HG03280 (cell line): Measurements from ENCODE around the gene PITPNM1.

Experiments used
- ATAC-seq: cut with Tn5 transposase; IDR thresholded peaks from one replicate; pipeline ENCODE4 v1.9.1; 2021; ENCODE audit warnings: mild to moderate bottlenecking, moderate library complexity; ENCODE audit not compliant: unreplicated experiment

PITPNM1 gene

DNA sequence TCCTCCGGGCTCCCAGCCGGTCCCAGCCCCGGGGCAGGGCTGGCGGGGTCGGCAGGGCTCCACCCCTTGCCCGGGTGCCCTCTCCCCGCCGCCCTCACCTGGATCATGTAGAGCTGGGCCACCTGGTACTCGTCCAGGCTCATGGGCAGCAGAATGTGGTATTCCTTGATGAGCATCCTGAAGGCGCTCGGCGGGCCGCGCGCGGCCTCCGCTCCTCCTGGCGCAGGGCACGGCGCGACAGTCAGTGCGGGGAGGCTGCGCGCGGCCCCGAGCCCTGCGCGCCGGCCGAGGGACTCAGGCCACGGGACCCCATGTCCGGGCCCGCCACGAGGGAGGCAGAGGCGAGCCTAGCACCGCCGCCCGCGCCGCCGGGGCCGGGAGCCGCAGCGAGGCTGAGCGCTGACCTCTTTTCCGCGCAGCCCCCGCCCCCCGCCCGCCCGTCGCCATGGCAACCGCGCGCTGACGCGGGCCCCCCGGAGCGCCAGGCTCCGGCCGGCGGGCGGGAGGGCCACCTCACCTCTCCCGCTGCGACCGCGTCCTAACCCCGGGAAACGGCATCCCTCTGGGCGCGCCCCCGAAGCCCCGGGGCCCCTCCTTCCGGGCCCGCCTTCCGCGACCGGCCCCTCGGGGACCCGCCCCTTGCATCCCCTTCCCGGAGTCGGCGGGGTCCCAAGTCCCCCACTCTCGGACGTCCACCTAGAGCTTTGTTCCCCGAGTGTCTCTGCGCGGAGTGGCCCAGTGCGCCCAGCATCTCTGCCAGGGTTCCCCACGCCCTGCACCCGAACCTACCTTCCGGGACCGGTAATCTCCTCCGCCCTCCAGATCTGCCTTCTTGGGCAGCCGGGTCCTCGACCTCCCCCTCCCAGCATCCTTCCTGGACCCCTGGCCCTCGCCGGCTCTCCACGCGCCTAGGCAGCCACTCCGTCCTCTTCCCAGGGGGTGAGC lies 886 bp downstream of the PITPNM1 start:
- ATAC-seq = no peak

DNA sequence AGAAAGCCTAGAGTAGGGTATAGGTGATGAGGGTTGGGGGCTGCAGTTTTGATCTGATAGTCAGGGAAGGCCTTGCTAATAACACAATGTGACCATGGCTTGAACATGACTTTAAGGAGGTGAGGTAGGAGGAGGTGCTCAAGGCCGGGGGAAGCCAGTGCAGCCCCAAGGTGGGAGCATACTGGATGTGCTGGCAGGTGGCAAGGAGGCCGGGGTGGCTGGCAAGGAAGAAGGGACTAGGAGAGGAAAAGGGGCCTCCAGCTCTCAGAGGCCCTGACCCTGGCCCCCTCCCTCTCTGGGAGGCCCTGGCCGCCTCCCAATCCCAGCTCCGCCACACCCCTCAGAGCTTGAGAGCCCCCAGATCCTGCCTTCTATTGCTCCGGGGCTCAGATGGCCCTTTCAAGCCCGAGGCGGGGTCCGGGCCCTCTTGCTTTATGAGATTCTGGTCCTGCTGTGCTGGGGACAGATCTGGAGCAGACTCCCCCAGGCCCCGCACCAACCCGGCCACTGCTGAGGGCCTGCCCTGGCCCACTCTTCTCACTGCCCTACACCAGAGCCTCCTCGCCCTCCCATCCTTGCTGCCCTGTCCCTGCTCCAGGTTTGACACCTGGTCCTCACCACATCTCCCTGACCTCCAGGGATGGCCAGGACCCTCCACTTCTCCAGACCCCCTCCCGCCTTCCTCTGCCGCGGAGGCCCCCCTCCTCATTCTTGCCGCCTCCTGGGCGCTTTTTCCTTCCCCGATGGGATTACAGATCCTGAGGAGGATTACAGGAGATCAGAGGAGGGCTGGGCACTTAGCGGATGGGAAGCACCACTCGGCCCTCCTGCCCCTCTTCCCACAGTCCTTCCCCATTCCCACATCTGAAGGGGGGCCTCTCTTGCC lies 1.8 kb downstream of the PITPNM1 start:
- ATAC-seq = no peak

DNA sequence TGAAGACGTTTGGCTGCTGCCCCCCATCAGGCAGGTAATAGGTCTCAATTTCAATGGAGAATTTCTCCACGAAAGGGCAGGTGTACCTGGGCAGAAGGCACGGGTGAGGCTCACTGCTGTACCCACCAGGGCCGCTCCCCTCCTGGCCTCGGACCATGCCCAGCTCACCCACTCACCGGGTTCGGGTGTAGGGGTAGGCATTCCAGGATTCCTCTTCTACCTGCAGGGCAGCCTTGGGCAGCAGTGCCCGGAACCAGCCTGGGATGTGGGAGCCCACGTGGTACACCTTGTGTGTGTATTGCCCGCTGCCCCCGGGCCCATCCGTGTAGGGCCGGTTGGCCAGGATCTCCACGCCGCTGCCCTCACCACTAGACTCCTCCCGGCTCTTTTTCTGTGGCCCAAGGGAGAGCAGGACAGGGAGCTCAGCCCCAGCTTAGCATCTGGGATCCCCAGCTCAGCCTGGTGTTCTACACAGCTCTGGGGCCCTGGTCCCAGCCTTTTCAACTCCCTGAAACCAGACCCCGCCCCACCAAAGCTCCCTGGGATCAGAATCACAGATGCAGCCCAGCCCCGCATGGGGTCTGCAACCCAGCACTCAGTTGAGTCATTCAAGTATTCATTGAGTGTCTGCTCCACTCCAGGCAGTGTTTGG lies 2.7 kb downstream of the PITPNM1 start:
- no peak for ATAC-seq

DNA sequence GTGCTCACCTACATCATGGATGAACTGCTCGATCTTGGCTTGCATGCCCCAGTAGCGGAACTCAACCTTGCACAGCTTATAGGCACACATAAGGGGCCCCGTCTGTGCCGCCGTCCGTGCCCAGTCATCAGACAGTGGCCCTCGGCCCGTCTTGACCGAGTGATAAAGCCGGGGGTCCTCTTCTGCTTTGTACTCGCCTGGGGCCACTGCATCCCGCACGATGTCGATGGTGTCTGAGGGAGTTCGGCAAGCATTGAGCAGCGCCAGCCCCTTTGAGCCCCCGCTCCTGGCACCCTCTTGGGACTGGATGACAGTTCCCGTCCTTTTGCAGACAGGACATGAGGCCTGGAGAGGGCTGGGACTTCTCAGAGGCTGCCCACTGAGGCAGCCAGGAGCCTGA lies 3.3 kb downstream of the PITPNM1 start:
- ATAC-seq = no peak

DNA sequence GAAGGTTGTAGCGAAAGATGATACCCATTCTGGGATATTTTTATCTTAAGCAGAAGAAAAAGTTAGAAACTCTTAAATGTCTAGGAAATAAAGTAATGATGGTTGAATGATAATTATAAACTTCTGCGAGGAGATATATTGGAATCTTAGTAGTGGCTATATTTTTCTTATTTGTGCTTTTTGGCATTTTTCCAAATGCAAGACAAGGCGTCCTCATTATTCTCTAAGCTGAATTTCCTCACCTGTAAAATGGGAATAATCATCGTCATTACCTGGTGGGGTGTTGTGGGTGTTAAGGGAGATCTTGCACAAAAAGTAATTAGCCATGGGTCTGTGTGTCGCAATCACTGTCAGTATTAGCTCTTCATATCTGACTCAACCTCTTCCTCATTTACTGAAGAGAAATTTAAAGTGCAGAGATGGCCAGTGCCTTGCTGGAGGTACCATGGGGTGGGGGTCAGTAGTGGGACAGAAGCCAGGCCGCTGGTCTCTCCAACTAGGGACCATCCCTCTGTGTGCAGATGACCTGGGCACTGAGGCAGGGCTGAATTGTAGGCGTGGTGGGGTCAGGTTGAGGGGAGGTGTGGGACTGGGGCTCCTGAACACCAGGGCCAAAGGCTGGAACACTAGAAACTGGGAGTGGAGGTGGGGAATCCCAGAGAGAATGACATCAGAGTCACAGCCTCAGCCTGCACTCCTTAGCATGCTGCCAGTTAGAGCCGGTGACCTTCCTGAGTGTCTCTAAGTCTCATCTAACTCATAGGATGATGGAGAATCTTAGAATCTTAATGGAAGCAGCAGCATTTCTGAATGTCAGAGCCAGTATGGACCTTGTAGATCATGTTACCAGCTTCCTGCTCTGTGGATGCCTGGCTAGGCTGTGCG lies 4.1 kb downstream of the PITPNM1 start:
- no peak for ATAC-seq

DNA sequence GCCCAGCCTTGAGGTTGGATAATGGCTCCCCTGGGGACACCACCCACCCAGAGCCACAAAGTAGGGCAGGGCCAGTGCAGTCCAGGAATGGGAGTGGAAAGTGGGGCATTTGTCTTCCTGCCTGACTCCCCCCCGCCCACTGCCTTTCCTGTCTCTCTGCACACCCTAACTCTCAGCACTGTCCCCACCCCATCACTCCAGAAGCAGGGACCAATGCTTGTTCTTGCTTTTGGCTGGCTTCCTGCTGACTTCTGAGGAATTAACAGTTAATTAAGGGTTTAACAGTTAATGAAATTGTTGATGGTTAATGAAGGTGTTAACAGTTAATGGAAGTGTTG lies 4.7 kb downstream of the PITPNM1 start:
- ATAC-seq = no peak

DNA sequence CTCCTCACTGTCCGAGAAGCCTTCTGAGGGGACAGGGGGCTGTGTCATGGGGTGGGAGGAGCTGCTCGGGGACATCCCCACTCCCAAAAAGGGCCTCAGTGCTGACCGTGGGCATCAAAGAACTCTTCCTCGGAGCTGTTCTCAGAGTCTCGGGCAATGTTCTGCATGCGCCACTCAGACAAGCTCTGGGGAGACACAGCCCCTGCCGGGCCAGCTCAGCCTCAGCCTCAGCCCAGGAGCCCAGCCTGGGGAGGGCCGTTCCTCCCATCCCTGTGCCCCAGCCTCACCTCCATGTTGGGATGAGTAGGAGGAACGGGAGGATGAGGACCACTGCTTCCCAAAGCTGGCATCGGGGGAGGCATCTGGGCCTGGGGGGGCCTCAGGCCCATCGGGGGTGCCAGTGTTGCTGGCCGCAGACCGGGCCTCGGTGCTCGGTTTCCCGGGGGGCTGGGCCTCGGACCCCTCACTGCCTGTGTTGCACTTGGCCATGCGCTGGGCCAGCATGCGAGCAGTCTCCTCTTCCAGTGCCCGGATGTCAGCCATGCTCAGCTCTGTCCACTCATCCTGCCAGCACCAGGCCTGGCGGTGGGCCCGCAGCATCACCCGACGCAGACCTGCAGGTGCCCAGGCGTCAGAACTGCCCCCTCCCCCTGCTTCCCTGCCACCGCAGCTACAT lies 5.2 kb downstream of the PITPNM1 start:
- no peak for ATAC-seq

DNA sequence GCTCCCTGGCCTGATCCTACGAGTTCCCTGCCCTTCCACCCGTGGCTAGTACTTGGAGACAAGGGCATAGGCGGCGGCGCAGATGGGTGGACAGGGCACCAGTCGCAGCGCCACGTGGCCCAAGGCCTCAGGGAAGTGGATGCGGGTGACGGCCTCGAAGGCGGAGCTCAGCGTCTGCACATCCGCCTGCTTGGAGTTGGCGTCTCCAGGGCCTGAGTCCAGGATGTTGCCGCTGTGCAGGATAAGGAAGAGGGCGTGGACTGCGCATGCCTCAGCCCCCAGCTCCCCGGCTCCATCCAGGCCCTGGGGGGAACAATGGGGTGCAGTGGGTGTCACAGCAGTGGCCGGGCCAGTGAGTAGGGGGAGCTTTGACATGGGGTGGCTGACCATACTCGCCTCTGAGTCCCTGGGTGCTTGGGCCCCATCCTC lies 6.6 kb downstream of the PITPNM1 start:
- ATAC-seq = no peak

DNA sequence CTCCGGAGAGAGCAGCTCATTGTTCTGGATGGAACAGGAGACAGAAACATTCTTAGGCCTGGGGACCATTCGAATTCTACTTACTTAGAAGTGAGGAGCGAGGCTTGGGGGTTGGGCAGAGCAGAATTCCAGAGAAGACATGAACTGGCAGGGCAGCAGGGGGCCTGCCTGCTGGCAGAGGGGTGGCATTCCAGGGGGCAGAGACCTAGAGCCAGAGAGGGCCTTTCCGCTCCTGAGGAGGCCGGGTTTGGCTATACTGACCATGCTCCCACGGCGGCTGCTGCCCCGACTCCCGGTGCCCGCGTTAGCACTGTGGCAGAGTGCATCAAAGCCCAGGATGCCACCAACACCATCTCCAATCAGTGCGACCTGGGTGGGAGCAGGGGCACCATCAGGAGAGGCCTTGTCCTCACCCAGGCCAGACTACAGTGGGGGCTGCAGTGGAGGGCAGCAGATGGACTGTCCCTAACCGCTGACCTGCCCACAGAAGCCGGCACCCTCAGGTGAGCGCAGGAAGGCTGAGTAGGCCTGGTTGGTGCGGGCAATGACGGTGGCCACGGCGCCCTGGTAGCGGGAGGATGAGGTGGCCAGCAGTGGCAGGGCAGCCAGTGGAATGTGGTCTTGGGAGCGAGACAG lies 7.4 kb downstream of the PITPNM1 start:
- no peak for ATAC-seq

DNA sequence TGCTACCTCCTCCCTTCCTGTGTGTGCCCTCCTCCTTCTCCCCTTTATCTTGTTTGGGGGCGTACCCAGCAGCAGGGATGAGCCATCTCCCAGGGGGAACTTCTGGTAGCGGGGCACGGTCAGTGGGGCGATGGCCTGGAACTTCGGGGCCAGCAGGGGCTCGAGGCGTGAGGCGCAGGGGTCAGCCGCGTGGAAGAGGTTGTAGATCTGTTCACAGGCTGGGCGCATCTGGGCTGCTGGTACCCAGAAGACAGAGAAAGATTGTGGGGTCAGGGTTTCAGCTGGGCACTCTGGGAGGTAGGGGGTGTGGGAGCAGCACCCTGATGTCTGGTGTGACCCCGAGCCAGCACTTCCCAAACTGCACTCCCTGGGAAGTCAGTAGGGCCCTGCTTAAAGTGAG lies 9.1 kb downstream of the PITPNM1 start:
- ATAC-seq = no peak

DNA sequence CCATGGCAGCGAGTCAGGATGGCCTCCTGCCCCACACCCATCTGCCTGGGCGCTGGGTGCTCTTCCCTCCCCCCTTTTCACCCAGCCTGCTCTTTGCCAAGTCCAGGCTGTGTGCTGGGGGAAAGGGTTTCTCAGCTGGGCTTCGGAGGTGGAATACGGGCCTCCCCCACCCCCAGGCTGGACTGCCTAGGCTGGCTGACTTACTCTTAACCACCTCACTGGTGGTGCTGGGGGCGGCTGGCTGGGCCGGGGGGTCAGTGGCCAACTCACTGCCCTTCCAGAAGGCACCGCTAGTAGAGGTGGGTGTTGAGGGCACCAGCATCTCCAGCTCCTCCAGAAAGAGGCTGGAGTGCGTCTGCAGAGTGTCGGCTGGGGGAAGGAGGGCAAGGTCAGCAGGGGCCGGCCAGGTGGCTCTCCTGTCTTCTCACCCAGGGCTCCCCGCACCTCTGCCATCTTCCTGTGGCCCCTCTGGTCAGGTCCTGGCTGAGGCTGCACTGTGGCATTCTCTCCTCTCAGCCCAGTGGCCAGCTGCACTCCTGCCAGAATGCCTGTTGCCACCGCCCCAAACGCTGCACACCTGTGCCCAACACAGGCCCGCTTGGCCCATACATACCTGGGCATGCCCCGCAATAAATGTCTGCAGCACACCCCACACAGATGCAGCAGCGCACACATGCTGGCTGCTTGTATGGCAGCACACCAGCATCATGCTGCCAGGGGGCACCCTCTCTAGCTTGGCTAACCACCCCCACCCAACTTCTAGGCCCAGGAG lies 9.7 kb downstream of the PITPNM1 start:
- ATAC-seq = no peak

DNA sequence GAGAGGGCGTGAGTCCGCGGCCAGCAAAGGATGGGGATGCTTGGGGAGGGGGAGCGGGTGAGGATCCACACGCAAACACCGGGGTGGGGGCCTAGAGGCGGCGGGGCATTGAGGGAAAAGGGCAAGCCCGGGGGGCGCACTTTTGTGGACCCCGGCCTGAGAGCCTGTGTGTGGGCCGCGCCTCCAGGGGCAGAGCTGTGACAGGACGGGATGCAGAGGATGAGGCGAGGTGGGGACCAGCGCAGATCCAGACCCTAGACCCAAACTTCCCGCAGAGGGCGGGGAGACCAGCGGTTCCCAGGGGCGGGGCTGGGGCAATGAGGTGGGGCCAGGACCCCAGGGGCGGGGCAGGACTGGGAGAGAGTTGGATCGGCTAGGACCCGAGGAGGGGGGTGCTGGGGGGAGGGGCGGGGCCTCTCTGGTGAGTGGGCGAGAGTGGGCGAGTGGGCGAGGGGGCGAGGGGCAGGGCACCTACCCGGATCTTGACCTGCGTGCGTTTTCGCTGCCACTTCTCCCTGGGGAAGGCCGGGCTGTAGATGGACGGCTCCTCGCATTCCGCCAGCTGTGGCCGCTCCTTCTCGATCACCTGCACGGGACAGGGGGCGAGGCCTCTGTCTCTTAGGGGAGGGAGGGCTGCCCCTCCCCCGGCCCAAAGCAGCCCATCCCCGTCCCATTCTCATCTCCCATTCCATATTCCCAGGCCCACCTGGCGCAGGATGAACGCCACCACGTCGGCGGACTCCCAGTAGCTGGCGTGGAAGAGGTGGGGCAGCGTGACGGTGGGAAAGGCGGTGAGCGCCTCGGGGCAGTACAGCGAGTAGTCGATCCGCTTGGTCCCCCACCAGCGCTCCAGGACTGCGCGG lies 10.6 kb downstream of the PITPNM1 start:
- no peak for ATAC-seq

DNA sequence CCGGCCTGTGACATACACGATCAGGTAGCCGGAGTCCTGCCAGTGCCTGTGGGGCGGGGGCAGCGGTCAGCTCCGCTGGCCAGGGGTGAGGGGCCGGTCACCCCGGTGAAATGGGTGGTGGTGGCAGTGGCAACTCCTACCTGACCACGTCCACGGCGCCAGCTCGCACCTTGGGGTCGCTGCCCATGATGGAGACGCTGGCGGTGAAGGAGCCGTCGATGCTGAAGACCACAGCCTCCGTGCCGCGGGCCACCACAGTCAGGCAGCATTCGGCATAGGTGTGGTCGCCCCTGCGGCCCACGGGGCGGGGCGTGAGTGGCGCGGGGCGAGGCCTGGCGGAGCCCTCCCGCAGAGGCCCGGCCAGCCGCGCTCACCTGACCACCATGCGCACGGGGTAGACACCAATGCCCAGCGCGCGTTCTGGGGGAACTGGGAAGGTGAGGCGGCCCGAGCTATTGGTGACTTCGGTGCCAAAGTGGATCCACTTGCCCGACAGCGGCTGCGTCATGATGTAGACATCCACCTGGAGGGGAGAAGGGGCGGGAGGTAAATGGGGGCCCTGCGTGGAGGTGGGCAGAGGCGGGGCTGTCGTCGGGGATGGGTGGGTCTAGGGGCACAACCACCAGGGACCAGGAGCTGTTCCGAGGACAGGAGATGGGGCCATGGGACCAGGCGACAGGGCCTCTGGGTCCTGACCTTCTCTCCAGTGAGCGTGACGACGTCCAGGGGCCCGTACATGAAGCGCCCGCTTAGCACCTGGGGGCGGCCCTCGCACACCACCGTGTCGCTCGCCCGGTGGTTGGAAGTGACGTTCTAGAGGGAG lies 11.4 kb downstream of the PITPNM1 start:
- ATAC-seq = no peak

DNA sequence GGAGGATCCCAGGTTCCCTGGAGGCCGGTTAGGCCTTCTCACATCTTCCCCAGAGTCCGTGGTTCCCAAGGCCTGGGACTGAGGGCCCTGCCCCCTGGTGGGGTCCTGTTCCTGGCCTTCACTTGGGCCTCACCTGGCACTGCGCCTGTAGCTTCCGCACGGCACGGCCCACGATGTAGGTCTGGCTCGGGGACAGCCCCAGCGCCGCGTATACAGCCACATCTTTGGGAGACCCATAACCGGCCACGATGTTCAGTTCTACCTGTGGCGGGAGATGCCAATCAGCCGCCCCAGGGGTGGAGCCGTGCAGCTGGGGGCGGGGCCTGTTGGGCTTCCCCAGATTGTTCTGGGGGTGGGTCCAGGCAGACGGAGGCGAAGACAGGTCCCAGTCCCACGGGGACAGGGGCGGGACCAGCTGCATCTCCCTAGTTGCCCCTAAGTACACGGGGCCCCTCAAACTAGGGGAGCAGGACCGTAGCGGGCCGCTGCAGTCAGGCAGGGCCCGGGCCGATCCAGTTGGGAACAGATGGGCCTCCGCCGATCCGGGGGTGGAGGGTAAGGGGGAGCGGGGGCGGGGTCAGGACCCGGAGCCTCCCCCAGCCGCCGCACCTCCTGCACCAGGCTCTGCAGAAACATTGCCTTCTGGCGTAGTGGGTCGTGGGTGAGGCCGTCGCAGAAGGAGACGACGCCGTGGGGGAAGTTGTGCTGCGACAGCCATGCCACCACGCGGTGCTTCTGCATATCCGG lies 12.2 kb downstream of the PITPNM1 start:
- no peak for ATAC-seq

DNA sequence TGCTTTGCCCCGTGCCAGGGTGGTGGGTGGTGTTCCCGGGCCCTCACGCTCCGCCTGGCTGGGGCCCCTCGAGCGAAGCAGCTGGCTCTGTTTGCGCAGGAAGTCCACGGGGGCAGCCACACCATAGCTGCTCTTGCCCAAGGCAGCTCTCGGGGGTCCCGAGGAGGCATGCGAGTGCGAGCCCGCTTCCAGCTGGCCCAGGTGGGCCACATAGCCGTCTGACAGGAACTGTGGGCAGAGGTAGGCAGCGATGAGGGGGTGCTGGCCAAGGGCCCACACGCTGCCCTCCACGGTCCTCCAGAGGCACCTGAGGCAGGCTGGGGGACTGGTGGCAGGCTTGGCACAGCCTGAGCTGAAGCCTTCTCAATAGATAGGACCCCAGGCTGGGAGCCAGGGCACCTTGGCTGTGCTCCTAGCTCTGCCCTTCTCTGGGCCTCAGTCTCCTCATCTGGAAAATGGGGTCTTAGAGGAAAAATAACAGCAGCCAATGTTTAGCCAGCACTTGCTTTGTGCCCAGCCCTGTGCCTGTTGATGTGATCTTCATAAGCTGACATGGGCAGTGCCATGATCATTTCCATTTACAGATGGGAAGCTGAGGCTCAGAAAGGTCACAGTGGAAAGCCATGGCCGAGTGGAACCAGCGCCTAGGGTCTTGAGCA lies 13.0 kb downstream of the PITPNM1 start:
- ATAC-seq = no peak
